Measurements from ENCODE around the gene PACS2. TPM values are rescaled to one million over a fixed set of nuclear protein-coding genes. Genes with fewer than 3 reads are reported as not detected.
"Not testable (repeated sequence)": the region's sequence is repeated elsewhere in the genome, so short reads cannot be mapped to it uniquely, and the experiment has no call there.

Gene PACS2
- total and polyA plus RNA-seq, 2 of the 8 experiments (the other 6 are each of a cell fraction or from before 2014, with no cell fraction given): 38.0 to 62.8 TPM

DNA sequence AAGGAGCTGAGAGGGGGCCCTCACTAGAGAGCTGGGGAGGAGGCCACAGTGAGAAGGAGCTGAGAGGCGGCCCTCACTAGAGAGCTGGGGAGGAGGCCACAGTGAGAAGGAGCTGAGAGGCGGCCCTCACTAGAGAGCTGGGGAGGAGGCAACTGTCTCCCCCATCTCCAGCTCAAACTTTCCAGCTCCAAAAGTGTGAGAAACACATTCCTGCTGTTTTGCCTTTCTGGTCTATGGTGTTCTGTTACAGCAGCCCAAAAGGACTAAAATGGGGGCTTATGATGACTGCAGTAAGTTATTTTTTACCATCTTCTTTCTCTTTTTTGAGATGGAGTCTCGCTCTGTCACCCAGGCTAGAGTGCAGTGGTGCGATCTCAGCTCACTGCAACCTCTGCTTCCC lies 37.1 kb upstream of the PACS2 start:
- Histone ChIP-seq H4K20me1 (replicated peaks in 1 of 2; ENCODE audit: control insufficient read depth in 1 of 2, insufficient read depth in 2 of 2, low read length in 2 of 2) (peaks cover 4 to 11% of the 10 kb centered on the region in 2 experiments), H3K79me2 (ENCODE audit: control insufficient read depth in 1 of 2, insufficient read depth in 2 of 2, low read length in 2 of 2) (peaks cover 0 to 12% of the 10 kb centered on the region in 2 experiments; a peak in 1 of 4 replicates)
- H2BK15ac ChIP-seq (ENCODE audit: low read length); H4K5ac ChIP-seq (ENCODE audit: insufficient read length, low read depth, low read length); H2BK20ac ChIP-seq (ENCODE audit: low read length); H4K8ac ChIP-seq (ENCODE audit: extremely low read depth, insufficient read depth, low read length); H3K14ac ChIP-seq (ENCODE audit: insufficient read length); H3K4me2 ChIP-seq (ENCODE audit: insufficient read depth in 1 of 2, low read depth in 2 of 2, low read length in 2 of 2); FAIRE-seq; H3K4me3 ChIP-seq (ENCODE audit: extremely low read depth in 1 of 4, insufficient read depth in 2 of 4, low read depth in 3 of 4, low read length in 4 of 4); H2BK12ac ChIP-seq (ENCODE audit: low read depth, low read length); H3K56ac ChIP-seq (replicated peaks; ENCODE audit: insufficient read length, low read depth, low read length); H3K27me3 ChIP-seq (replicated peaks in 1 of 4; ENCODE audit: control insufficient read depth in 3 of 4, extremely low read depth in 1 of 4, insufficient read depth in 3 of 4, low read length in 3 of 4); POLR2A ChIA-PET (ENCODE audit: partially characterized antibody); H3K23me2 ChIP-seq (ENCODE audit: low read depth, low read length); H3K9me3 ChIP-seq (ENCODE audit: insufficient read depth in 2 of 2, low read depth in 1 of 2, low read length in 1 of 2); DNase-seq (ENCODE audit: low read depth in 1 of 2, low spot score in 2 of 2); H4K91ac ChIP-seq (replicated peaks; ENCODE audit: insufficient read length, low read length); H3K9ac ChIP-seq (replicated peaks in 1 of 4; ENCODE audit: extremely low read depth in 1 of 4, low read depth in 3 of 4, low read length in 3 of 4); H2BK5ac ChIP-seq (ENCODE audit: low read depth, low read length); H3K4me1 ChIP-seq (replicated peaks in 1 of 4; ENCODE audit: control insufficient read depth in 3 of 4, insufficient read depth in 4 of 4, low read length in 3 of 4); H2BK120ac ChIP-seq (replicated peaks; ENCODE audit: low read depth, low read length); H3K23ac ChIP-seq (ENCODE audit: insufficient read length); H3K79me1 ChIP-seq (ENCODE audit: low read depth, low read length); H3K27ac ChIP-seq (ENCODE audit: low read depth, low read length); H2AFZ ChIP-seq (ENCODE audit: low read length); H3K4ac ChIP-seq (replicated peaks; ENCODE audit: insufficient read length, low read depth, low read length); H3K36me3 ChIP-seq (ENCODE audit: control insufficient read depth in 2 of 4, insufficient read depth in 4 of 4, low read length in 3 of 4); H3K18ac ChIP-seq (ENCODE audit: extremely low read depth, low read length); H2AK5ac ChIP-seq (ENCODE audit: low read depth, low read length): not testable (repeated sequence)
- 69% methylated on average over 2 of the region's 4 CpGs; no CpG with 5 or more reads in 1 of the 2 experiments for WGBS, 2 experiments (ENCODE audit: extremely low coverage in 1 of 2, insufficient coverage in 1 of 2, insufficient read length in 1 of 2, insufficient replicate concordance in 2 of 2, low coverage in 1 of 2, low lambda C conversion rate in 2 of 2, missing lambda C conversion rate in 1 of 2)
- CTCF ChIA-PET (ENCODE audit: partially characterized antibody): interaction anchor here (0.8 to 1.5 kb wide), 3 partner anchors 75 to 132 kb away, joined by 4 to 6 read pairs (median 4); no protein-coding TSS in a partner anchor

Measured in H1 (cell line).